GM12892 (cell line): ENCODE results near the gene CXCR5. TPM values are rescaled to one million over a fixed set of nuclear protein-coding genes. Genes with fewer than 3 reads are reported as not detected.
"Not testable (repeated sequence)": the region's sequence is repeated elsewhere in the genome, so short reads cannot be mapped to it uniquely, and the experiment has no call there.

Experiments
- DNase-seq: peaks from one replicate; pipeline ENCODE4 v3.0.0; 2011; ENCODE audit not compliant: insufficient read length
- FAIRE-seq: peaks from 2 replicates; lab custom pipeline; 2011; peaks lifted over from hg19 to GRCh38; lab: Jason Lieb, UNC
- POLR2A ChIP-seq: IDR thresholded peaks from 2 replicates; pipeline ENCODE4 v1.6.1; 2011; ENCODE audit warnings: low read depth, low read length, control low read depth
- POLR2AphosphoS5 ChIP-seq: IDR thresholded peaks from 2 replicates; pipeline ENCODE4 v1.6.1; 2011; ENCODE audit warnings: low read depth, low read length, control low read depth
- TAF1 ChIP-seq: IDR thresholded peaks from 2 replicates; pipeline ENCODE4 v1.6.1; 2011; ENCODE audit warnings: low read depth, mild to moderate bottlenecking, control low read depth, low read length, borderline replicate concordance
- polyA plus RNA-seq: library from polyadenylated mRNA; unstranded; fragments of >200 nt; gene quantifications from one replicate; pipeline ENCODE4 v1.2.1, GENCODE V29; 2012; ENCODE audit warnings: missing spikeins, inconsistent platforms; ENCODE audit not compliant: missing spikeins

Gene CXCR5, protein sequence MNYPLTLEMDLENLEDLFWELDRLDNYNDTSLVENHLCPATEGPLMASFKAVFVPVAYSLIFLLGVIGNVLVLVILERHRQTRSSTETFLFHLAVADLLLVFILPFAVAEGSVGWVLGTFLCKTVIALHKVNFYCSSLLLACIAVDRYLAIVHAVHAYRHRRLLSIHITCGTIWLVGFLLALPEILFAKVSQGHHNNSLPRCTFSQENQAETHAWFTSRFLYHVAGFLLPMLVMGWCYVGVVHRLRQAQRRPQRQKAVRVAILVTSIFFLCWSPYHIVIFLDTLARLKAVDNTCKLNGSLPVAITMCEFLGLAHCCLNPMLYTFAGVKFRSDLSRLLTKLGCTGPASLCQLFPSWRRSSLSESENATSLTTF
- 2.1 TPM for polyA plus RNA-seq

DNA sequence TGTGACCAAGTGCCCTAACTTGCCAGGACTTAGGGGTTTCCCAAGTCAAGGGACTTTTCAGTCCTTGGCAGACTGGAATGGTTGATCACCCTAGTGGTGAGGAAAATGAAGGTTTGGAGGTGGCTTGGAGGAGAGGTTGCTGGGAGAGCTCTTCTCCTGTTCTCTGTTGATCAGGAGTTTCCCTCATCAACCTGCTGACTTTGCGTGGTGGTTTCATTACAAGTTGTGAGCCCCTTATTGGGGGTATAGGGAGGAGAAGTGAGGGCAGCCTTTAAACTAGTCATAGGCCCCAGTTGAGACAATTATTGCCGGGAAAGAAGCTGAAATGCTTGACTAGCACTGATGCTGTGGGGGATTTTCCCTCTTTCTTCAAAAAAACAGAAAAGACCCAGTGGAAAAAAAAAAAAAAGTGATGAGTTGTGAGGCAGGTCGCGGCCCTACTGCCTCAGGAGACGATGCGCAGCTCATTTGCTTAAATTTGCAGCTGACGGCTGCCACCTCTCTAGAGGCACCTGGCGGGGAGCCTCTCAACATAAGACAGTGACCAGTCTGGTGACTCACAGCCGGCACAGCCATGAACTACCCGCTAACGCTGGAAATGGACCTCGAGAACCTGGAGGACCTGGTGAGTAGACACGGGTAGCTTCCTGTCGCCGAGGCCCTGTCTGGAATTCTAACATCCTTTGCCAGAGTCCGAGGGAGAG lies at the start of gene CXCR5:
TSS of gene CXCR5 (plus strand) at position 525 of the 704 bp plus-strand sequence. CDS start at position 575, 50 bp downstream.
- FAIRE-seq (peak; percentile 95), DNase-seq (no peak)
- 0 out of 2 replicates have a peak, but pooled peaks have one; percentile 24 for TF ChIP-seq POLR2A
- TF ChIP-seq POLR2AphosphoS5 = no peak

DNA sequence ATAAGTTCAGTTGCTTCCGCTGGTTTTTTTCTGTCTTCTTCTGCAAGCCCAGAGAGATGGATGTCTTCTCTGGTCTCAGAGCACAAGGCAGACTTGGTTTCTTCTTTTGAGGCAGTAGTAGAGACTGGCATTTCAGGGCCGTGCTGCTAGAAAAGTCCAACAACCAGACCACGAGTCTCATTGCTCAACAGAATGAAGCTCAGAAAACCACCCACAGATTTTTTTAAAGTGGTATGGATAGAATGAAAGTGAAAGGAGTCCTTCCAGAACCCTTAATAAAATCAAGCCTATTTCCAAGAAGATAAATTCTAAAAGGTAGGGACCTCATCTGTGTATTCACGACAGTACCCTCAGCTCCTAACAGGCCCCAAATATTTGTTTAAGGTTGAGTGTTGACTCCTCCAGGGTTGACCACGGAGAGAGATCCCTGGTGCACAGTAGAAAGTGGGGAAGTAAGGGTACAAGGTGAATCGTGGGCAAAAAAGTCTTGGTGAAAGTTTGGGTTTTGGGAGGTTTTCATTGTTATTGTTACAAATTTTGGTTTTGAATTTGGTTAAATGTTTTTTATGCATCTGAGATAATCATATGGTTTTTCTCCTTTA lies 49.2 kb upstream of the CXCR5 start:
- no peak for TF ChIP-seq POLR2A
- TF ChIP-seq POLR2AphosphoS5 = no peak
- no peak for TF ChIP-seq TAF1
- FAIRE-seq = no peak
- DNase-seq = no peak

DNA sequence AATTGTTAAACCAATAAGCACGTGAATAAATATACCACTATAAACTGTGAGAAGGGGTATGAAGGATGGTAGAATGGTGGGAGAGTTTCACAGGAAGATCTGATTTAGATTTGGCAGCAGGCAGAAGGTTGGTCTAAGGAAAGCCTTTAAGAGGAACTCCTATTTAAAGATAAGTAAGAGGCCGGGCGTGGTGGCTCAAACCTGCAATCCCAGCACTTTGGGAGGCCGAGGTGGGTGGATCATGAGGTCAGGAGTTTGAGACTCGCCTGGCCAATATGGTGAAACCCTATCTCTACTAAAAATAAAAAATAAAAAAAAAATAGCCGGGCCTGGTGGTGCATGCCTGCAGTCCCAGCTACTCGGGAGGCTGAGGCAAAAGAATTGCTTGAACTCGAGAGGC lies 45.8 kb upstream of the CXCR5 start:
- TF ChIP-seq POLR2A (no peak), TAF1 (no peak), POLR2AphosphoS5 (no peak)
- DNase-seq = no peak
- no peak for FAIRE-seq

DNA sequence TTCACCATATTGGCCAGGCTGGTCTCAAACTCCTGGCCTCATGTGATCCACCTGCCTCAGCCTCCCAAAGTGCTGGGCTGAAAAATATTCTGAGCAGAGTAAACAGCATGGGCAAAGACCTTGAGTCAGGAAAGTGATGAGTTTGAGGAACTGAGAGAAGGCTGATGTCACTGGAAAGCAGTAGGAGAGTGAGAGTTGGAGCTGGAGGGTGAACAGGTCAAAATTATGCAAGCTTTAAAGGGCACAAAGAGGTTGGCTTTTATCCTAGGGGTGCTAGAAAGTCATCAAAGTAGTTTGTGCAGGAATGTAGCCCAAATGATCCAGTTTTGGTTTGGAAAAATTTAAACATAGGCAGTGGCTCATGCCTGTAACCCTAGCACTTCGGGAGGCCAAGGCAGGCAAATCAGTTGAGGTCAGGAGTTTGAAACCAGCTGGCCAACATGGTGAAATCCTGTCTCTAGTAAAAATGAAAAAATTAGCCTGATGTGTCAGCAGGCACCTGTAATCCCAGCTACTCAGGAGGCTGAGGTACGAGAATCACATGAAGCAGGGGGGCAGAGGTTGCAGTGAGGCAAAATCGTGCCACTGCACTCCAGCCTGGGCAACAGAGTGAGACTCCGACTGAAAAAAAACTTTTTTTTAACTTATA lies 44.7 kb upstream of the CXCR5 start:
- FAIRE-seq (peak; percentile 97), DNase-seq (no peak)
- TF ChIP-seq POLR2A = no peak
- no peak for TF ChIP-seq TAF1
- TF ChIP-seq POLR2AphosphoS5 = no peak

DNA sequence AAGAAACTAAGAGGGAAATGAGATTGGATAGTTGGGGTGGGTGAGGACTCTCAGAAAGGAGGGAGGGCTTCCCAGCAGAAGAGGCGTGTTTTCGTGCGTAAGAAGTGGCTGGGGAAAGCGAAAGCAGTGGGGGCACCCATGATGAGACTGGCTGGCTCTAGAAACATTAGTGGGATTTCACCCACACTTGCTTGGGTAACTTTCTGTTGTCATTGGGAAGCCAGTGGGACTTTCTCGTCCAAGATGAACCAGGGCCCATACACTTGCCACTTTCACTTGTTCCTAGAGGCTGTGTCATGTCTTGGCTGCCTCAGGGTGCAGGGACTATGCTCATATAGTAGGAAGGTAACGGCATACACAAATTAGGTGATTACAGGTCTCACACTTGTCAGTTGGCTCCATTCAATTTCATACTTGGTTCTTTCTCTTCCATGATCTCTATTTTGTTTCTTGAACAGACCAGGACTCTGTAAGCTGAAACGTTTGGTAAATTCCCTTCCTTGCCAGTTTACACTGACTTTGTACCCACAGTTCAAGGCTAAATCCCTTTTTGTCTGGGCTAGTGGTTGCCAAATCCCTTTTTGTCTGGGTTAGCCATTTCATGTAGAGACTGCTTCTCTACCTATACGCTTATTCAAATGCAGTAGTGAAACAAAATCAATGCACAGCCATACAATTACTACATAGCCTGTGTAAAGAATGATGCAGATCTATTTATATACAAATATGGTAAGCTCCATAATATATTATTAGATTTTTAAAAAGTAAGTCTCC lies 42.0 kb upstream of the CXCR5 start:
- FAIRE-seq (peak; percentile 88), DNase-seq (no peak)
- peak; percentile 27; the same call in 1 of the 2 replicates for TF ChIP-seq POLR2A
- TF ChIP-seq TAF1 = no peak

DNA sequence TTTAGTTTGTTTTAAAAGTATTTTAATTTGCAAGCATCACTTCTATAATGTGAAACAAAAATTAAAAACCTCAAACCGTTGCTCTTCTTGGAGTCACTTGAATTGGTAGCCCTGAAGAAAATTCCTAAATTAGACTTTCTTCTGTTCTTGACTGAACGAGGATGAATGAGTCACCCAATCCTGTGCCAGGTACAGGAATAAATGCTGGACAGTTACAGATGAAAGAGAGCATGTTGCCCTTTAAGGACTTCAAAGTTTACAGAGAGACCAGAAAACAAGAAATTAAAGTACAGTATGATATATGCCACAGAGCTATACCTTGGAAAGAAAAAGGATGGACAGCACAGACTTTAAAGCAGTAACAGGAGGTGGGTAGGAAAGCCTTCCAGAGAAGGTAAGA lies 41.3 kb upstream of the CXCR5 start:
- no peak for FAIRE-seq
- no peak for TF ChIP-seq POLR2A
- TF ChIP-seq TAF1 = no peak
- no peak for TF ChIP-seq POLR2AphosphoS5
- no peak for DNase-seq

DNA sequence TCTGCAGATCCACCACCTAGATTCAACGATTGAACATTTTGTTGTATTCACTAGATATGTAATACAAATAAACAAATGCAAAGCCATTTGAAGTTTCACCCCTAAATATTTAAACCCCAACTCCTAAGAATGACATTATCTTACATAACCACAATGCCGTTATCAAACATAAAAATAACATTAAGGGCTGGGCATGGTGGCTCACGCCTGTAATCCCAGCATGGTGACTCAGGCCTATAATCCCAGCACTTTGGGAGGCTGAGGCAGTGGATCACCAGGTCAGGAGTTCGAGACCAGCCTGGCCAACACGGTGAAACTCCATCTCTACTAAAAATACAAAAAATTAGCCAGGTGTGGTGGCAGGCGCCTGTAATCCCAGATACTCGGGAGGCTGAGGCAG lies 40.8 kb upstream of the CXCR5 start:
- DNase-seq, FAIRE-seq: not testable (repeated sequence)

DNA sequence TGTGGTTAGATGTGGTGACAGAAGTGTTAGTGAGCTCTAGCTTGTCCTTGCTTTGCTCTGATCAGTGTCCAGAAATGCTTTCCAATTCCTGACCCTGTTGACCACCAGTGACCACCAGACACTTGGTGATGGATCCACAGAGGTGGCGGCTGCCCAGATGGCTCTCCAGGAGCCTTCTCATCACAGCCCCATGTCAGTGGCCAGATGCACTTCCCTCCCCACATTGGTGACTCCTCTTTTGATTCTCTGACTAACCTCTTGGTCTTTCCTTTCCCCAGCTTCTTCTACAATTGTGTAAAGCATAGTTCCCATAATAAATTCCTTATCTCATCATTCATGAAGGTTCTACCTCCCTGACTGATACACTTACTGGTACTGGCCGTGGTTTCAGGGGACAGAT lies 40.1 kb upstream of the CXCR5 start:
- DNase-seq = no peak
- no peak for TF ChIP-seq TAF1
- FAIRE-seq = no peak

DNA sequence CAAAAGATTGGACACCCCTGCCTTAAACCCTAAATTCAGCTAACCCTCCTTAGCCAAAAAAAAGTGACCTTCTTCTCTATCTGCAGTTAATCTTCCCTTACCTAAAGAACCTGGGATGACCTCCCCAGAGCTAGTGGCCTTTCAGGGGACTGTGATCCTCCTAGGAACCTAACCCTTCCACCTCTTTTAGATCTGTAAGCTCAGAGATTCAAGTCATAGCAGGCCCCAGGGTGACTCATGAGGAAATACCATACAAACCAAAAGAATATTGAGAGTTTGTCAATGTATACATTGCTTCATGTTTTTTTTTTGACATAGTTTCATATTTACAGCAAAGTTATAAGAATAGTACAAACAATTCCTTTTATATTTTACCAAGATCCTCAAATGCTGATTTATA lies 38.3 kb upstream of the CXCR5 start:
- TF ChIP-seq POLR2AphosphoS5 (no peak), TAF1 (no peak), POLR2A (no peak)
- DNase-seq (no peak), FAIRE-seq (peak; percentile 51)

DNA sequence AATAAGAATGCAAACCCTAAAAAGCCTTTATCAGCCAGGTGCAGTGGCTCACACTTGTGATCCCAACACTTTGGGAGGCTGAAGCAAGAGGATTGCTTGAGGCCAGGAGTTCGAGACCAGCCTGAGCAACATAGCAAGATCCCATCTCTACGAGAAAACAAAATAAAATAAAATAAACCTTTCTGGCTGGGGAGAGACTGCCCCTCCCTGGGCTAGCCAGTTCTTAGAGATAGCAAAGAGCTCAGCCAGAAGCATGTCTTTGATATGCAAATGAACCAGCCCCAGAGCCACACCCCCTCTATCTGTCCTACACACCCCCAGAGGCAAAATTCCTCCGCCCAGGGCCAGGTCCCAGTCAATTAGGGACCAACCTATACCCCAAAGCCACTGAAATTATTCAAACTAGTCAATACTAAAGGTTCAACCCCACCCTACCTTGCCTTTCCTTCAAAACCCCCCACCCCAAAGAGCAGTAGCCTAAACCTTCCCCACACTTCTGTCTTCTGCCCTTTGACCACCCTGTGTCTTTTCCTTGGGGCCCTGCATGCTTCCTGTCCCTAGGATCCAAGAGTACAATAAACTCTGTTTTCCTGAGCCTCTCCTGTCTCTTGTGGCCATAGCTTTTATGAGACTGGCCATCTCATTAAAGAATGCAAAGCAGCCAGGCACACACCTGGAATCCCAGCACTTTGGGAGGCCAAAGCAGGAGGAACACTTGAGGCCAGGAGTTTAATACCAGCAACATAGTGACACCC lies 37.3 kb upstream of the CXCR5 start:
- no peak for DNase-seq
- TF ChIP-seq TAF1 = no peak
- no peak for TF ChIP-seq POLR2A
- TF ChIP-seq POLR2AphosphoS5 = no peak
- no peak for FAIRE-seq

DNA sequence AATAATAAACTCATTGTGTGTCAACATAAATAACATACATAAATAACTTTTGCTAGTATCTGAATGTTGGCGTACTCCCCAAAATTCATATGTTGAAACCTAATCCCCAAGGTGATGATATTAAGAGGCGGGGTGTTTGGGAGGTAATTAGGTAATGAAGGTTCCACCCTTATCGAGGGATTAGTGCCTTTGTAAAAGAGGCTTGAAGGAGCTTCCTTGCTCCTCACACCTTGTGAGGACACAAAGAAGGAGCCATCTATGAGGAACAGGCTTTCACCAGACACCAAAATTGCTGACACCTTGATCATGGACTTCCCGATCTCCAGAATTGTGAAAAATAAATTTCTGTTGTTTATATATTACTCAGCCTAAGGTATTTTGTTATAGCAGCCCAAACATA lies 33.9 kb upstream of the CXCR5 start:
- DNase-seq (no peak), FAIRE-seq (no peak)
- TF ChIP-seq POLR2AphosphoS5 = no peak
- no peak for TF ChIP-seq POLR2A
- no peak for TF ChIP-seq TAF1
